Skeletal muscle satellite cell (primary cell): Measurements from ENCODE around the gene CFAP45.
"Not testable (repeated sequence)": the region's sequence is repeated elsewhere in the genome, so short reads cannot be mapped to it uniquely, and the experiment has no call there.

Experiments
- H3K27me3 ChIP-seq: 2 replicates; pipeline ENCODE4 v1.7.0; 2013; ENCODE audit warnings: low read length; ENCODE audit not compliant: control insufficient read depth, insufficient read depth
- H3K36me3 ChIP-seq: 2 replicates; pipeline ENCODE4 v1.7.0; 2013; ENCODE audit warnings: mild to moderate bottlenecking, control low read depth, low read length; ENCODE audit not compliant: insufficient read depth
- H3K4me1 ChIP-seq: 2 replicates; pipeline ENCODE4 v1.7.0; 2013; ENCODE audit warnings: low read length; ENCODE audit not compliant: control insufficient read depth, insufficient read depth
- H3K4me2 ChIP-seq: 2 replicates; pipeline ENCODE4 v1.7.0; 2013; ENCODE audit warnings: mild to moderate bottlenecking, low read length
- H3K4me3 ChIP-seq: 2 replicates; pipeline ENCODE4 v1.7.0; 2013; ENCODE audit warnings: low read length
- H3K9ac ChIP-seq: 2 replicates; pipeline ENCODE4 v1.7.0; 2013; ENCODE audit warnings: mild to moderate bottlenecking, low read depth, low read length, moderate library complexity
- H3K9me3 ChIP-seq: replicated peaks from 2 replicates; pipeline ENCODE4 v1.7.0; 2013; ENCODE audit warnings: mild to moderate bottlenecking, control low read depth, low read length

Gene CFAP45

GRCh38 chr1:159908031-159908940 is 8.3 kb upstream of the CFAP45 start:
- H3K4me1 ChIP-seq = peaks cover 24% of the 10 kb centered on the region
- H3K4me3 ChIP-seq = no peak overlapping the region
- H3K27me3 ChIP-seq = no peaks in the 10 kb centered on the region
- no peaks in the 10 kb centered on the region for H3K36me3 ChIP-seq
- no peak overlapping the region for H3K9ac ChIP-seq
- H3K4me2 ChIP-seq = no peak overlapping the region
- H3K9me3 ChIP-seq = no peaks in the 10 kb centered on the region

- peaks cover 13% of the 10 kb centered on the region for H3K4me1 ChIP-seq
- H3K27me3 ChIP-seq = no peaks in the 10 kb centered on the region
- H3K4me2 ChIP-seq = no peak overlapping the region
- no peak overlapping the region for H3K4me3 ChIP-seq
- H3K36me3 ChIP-seq = no peaks in the 10 kb centered on the region
- no peaks in the 10 kb centered on the region for H3K9me3 ChIP-seq
- H3K9ac ChIP-seq = no peak overlapping the region
Measured at GRCh38 chr1:159906960-159907359, 7.0 kb upstream of the CFAP45 start.

GRCh38 chr1:159904036-159904435 is 4.1 kb upstream of the CFAP45 start:
- not testable (repeated sequence) for H3K4me3 ChIP-seq, H3K4me2 ChIP-seq, H3K27me3 ChIP-seq, H3K36me3 ChIP-seq, H3K4me1 ChIP-seq, H3K9me3 ChIP-seq, H3K9ac ChIP-seq

- Histone ChIP-seq H3K4me2 (no peak overlapping the region), H3K4me3 (no peak overlapping the region), H3K27me3 (no peaks in the 10 kb centered on the region), H3K9ac (no peak overlapping the region), H3K4me1 (no peaks in the 10 kb centered on the region), H3K9me3 (no peaks in the 10 kb centered on the region), H3K36me3 (no peaks in the 10 kb centered on the region)
Measured at GRCh38 chr1:159902541-159902940, 2.6 kb upstream of the CFAP45 start.

- H3K4me3 ChIP-seq = no peak overlapping the region
Measured at GRCh38 chr1:159900755-159901360, 893 bp upstream of the CFAP45 start.

GRCh38 chr1:159899634-159900033 is 331 bp downstream of the CFAP45 start:
- not testable (repeated sequence) for H3K4me1 ChIP-seq, H3K9me3 ChIP-seq, H3K9ac ChIP-seq, H3K36me3 ChIP-seq, H3K27me3 ChIP-seq, H3K4me3 ChIP-seq, H3K4me2 ChIP-seq

More at GRCh38 chr1:159900755-159901360, 893 bp upstream of the CFAP45 start:
- Histone ChIP-seq H3K36me3 (no peaks in the 10 kb centered on the region), H3K27me3 (no peaks in the 10 kb centered on the region), H3K9ac (no peak overlapping the region), H3K4me1 (peaks cover 3% of the 10 kb centered on the region), H3K9me3 (no peaks in the 10 kb centered on the region), H3K4me2 (no peak overlapping the region)

GRCh38 chr1:159898527-159898926 is 1.4 kb downstream of the CFAP45 start:
- H3K4me2 ChIP-seq = no peak overlapping the region
- no peaks in the 10 kb centered on the region for H3K27me3 ChIP-seq
- H3K4me3 ChIP-seq = no peak overlapping the region
- H3K4me1 ChIP-seq = peaks cover 3% of the 10 kb centered on the region
- H3K9ac ChIP-seq = no peak overlapping the region
- no peaks in the 10 kb centered on the region for H3K9me3 ChIP-seq
- no peaks in the 10 kb centered on the region for H3K36me3 ChIP-seq

- H3K27me3 ChIP-seq = no peaks in the 10 kb centered on the region
- no peak overlapping the region for H3K9ac ChIP-seq
- H3K4me1 ChIP-seq = peaks cover 3% of the 10 kb centered on the region
- no peaks in the 10 kb centered on the region for H3K36me3 ChIP-seq
- H3K4me2 ChIP-seq = no peak overlapping the region
- no peak overlapping the region for H3K4me3 ChIP-seq
- H3K9me3 ChIP-seq = no peaks in the 10 kb centered on the region
Measured at GRCh38 chr1:159897962-159898361, 2.0 kb downstream of the CFAP45 start.

GRCh38 chr1:159896546-159896930 is 3.4 kb downstream of the CFAP45 start:
- no peak overlapping the region for H3K4me3 ChIP-seq
- peaks cover 3% of the 10 kb centered on the region for H3K4me1 ChIP-seq
- no peaks in the 10 kb centered on the region for H3K36me3 ChIP-seq
- no peak overlapping the region for H3K9ac ChIP-seq
- no peaks in the 10 kb centered on the region for H3K9me3 ChIP-seq
- no peak overlapping the region for H3K4me2 ChIP-seq
- H3K27me3 ChIP-seq = no peaks in the 10 kb centered on the region

- no peaks in the 10 kb centered on the region for H3K36me3 ChIP-seq
- no peak overlapping the region for H3K4me2 ChIP-seq
- peaks cover 8% of the 10 kb centered on the region for H3K4me1 ChIP-seq
- H3K9ac ChIP-seq = no peak overlapping the region
- H3K4me3 ChIP-seq = no peak overlapping the region
- no peaks in the 10 kb centered on the region for H3K27me3 ChIP-seq
- no peaks in the 10 kb centered on the region for H3K9me3 ChIP-seq
Measured at GRCh38 chr1:159895836-159896545, 4.0 kb downstream of the CFAP45 start.

- Histone ChIP-seq H3K4me2 (no peak overlapping the region), H3K4me3 (no peak overlapping the region), H3K4me1 (peaks cover 11% of the 10 kb centered on the region)
Measured at GRCh38 chr1:159895286-159895685, 4.7 kb downstream of the CFAP45 start.

More at GRCh38 chr1:159895286-159895685, 4.7 kb downstream of the CFAP45 start:
- H3K9me3 ChIP-seq = no peaks in the 10 kb centered on the region
- H3K36me3 ChIP-seq = no peaks in the 10 kb centered on the region
- no peaks in the 10 kb centered on the region for H3K27me3 ChIP-seq
- H3K9ac ChIP-seq = no peak overlapping the region
